ENCODE data around the gene ASB15. TPM values are rescaled to one million over a fixed set of nuclear protein-coding genes. Genes with fewer than 3 reads are reported as not detected.

Gene ASB15
- total and polyA plus RNA-seq, 2 of the 8 experiments (the other 6 are each of a cell fraction or from before 2014, with no cell fraction given), result not detected

DNA sequence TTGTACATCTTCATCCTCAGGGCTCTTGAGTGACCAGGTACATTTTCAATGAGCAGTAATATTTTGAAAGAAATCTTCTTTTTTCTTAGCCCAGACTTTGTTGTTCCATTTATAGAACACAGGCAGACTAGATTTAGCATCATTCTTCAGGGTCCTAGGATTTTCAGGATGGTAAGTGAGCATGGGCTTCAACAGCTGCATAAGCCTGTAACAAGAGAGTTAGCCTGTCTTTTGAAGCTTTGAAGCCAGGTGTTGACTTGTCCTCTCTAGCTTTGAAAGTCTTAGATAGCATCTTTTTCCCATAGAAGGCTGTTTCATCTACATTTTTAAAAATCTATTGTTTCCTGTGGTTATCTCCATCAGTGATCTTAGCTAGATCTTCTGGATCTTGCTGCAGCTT is 39.5 kb upstream of the ASB15 start:
- TF ChIP-seq TAF7 (optimal IDR thresholded peaks at IDR 0.05; ENCODE audit: borderline replicate concordance, low read depth, low read length) (no peak), NRF1 (IDR thresholded peaks at IDR 0.05; ENCODE audit: low read depth, low read length) (no peak), POU5F1 (IDR thresholded peaks at IDR 0.05; ENCODE audit: low read depth, low read length) (no peak), SP4 (IDR thresholded peaks at IDR 0.05; ENCODE audit: low read length) (no peak)
- TF ChIP-seq, protein P1, sequence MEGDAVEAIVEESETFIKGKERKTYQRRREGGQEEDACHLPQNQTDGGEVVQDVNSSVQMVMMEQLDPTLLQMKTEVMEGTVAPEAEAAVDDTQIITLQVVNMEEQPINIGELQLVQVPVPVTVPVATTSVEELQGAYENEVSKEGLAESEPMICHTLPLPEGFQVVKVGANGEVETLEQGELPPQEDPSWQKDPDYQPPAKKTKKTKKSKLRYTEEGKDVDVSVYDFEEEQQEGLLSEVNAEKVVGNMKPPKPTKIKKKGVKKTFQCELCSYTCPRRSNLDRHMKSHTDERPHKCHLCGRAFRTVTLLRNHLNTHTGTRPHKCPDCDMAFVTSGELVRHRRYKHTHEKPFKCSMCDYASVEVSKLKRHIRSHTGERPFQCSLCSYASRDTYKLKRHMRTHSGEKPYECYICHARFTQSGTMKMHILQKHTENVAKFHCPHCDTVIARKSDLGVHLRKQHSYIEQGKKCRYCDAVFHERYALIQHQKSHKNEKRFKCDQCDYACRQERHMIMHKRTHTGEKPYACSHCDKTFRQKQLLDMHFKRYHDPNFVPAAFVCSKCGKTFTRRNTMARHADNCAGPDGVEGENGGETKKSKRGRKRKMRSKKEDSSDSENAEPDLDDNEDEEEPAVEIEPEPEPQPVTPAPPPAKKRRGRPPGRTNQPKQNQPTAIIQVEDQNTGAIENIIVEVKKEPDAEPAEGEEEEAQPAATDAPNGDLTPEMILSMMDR (IDR thresholded peaks at IDR 0.05; ENCODE audit: control extremely low read depth in 1 of 3, insufficient read depth in 1 of 3, low read depth in 1 of 3, low read length in 3 of 3), result no peak
- no peak overlapping the region for H3K27ac ChIP-seq (ENCODE audit: low read depth, low read length)
- no peak overlapping the region for H3K18ac ChIP-seq (ENCODE audit: extremely low read depth, low read length)
- H3K4me1 ChIP-seq (replicated peaks in 1 of 4; ENCODE audit: control insufficient read depth in 3 of 4, insufficient read depth in 4 of 4, low read length in 3 of 4), result peaks cover 0 to 2% (median 0%) of the 10 kb centered on the region in 4 experiments; a peak in 2 of 7 replicates
- POLR2A ChIA-PET (ENCODE audit: partially characterized antibody), result no interaction called here
- no peak overlapping the region for H2AFZ ChIP-seq (ENCODE audit: low read length)
- H3K27me3 ChIP-seq (replicated peaks in 1 of 4; ENCODE audit: control insufficient read depth in 3 of 4, extremely low read depth in 1 of 4, insufficient read depth in 3 of 4, low read length in 3 of 4), result no peaks in the 10 kb centered on the region
- no peak overlapping the region for H2BK20ac ChIP-seq (ENCODE audit: low read length)
- H4K91ac ChIP-seq (replicated peaks; ENCODE audit: insufficient read length, low read length), result no peak overlapping the region
- H4K5ac ChIP-seq (ENCODE audit: insufficient read length, low read depth, low read length), result no peak overlapping the region
- FAIRE-seq (no peak), DNase-seq (ENCODE audit: low read depth in 1 of 2, low spot score in 2 of 2) (no peak)
- no peak overlapping the region for H2BK120ac ChIP-seq (replicated peaks; ENCODE audit: low read depth, low read length)
- H4K20me1 ChIP-seq (replicated peaks in 1 of 2; ENCODE audit: control insufficient read depth in 1 of 2, insufficient read depth in 2 of 2, low read length in 2 of 2), result no peaks in the 10 kb centered on the region
- H3K9me3 ChIP-seq (ENCODE audit: insufficient read depth in 2 of 2, low read depth in 1 of 2, low read length in 1 of 2), result no peaks in the 10 kb centered on the region
- no peak overlapping the region for H3K14ac ChIP-seq (ENCODE audit: insufficient read length)
- H3K36me3 ChIP-seq (ENCODE audit: control insufficient read depth in 2 of 4, insufficient read depth in 4 of 4, low read length in 3 of 4), result no peaks in the 10 kb centered on the region
- no peak overlapping the region for H2AK5ac ChIP-seq (ENCODE audit: low read depth, low read length)
- H3K4me3 ChIP-seq (ENCODE audit: extremely low read depth in 1 of 4, insufficient read depth in 2 of 4, low read depth in 3 of 4, low read length in 4 of 4), result no peak overlapping the region
- H3K23ac ChIP-seq (ENCODE audit: insufficient read length), result no peak overlapping the region
- H3K4ac ChIP-seq (replicated peaks; ENCODE audit: insufficient read length, low read depth, low read length), result no peak overlapping the region
- no peak overlapping the region for H2BK5ac ChIP-seq (ENCODE audit: low read depth, low read length)
- CTCF ChIA-PET (ENCODE audit: partially characterized antibody), result interaction anchor here (1.1 to 1.9 kb wide), 2 partner anchors 19 to 22 kb away, joined by 3 to 9 read pairs; no protein-coding TSS in a partner anchor
- no peaks in the 10 kb centered on the region for H3K79me1 ChIP-seq (ENCODE audit: low read depth, low read length)
- no peak overlapping the region for H3K9ac ChIP-seq (replicated peaks in 1 of 4; ENCODE audit: extremely low read depth in 1 of 4, low read depth in 3 of 4, low read length in 3 of 4)
- H2BK12ac ChIP-seq (ENCODE audit: low read depth, low read length), result no peak overlapping the region
- H2BK15ac ChIP-seq (ENCODE audit: low read length), result no peak overlapping the region
- H3K4me2 ChIP-seq (ENCODE audit: insufficient read depth in 1 of 2, low read depth in 2 of 2, low read length in 2 of 2), result no peak overlapping the region
- peaks cover 4% of the 10 kb centered on the region for H3K23me2 ChIP-seq (ENCODE audit: low read depth, low read length)
- peaks cover 4% of the 10 kb centered on the region in 2 experiments; a peak in 3 of 4 replicates for H3K79me2 ChIP-seq (ENCODE audit: control insufficient read depth in 1 of 2, insufficient read depth in 2 of 2, low read length in 2 of 2)
- H4K8ac ChIP-seq (ENCODE audit: extremely low read depth, insufficient read depth, low read length), result no peak overlapping the region
- H3K56ac ChIP-seq (replicated peaks; ENCODE audit: insufficient read length, low read depth, low read length), result no peak overlapping the region
